Natural killer cell treated with Interleukin-12 subunit alpha and Interleukin-12 subunit beta and Interleukin-15 and Interleukin-18, amount 100 ng/mL, for 72 hours (primary cell): ENCODE results near the gene ZDHHC11B. TPM values are rescaled to one million over a fixed set of nuclear protein-coding genes. Genes with fewer than 3 reads are reported as not detected.
"Not testable (repeated sequence)": the region's sequence is repeated elsewhere in the genome, so short reads cannot be mapped to it uniquely, and the experiment has no call there.

Source experiments
- ATAC-seq, 2 donors: fragments of 150-1000 bp; cut with Tn5 transposase in 1 of 2; sonication (Bioruptor Pico), chemical (Tn5 transposase) in 1 of 2; 2 replicates each; pipeline ENCODE4 v1.10.0; 2021
- DNase-seq: peaks from one replicate; pipeline ENCODE4 v3.0.0; 2022; ENCODE audit warnings: low spot score
- H3K27ac Mint-ChIP-seq, 2 donors: 1 replicate in 1 of 2; 2 replicates in 1 of 2; pipeline ENCODE4 v1.8.0; 2022; ENCODE audit warnings: mixed read lengths in 2 of 2, mild to moderate bottlenecking in 1 of 2, moderate library complexity in 1 of 2
- H3K27me3 Mint-ChIP-seq, 2 donors: 1 replicate in 1 of 2; 2 replicates in 1 of 2; pipeline ENCODE4 v1.8.0; 2022; ENCODE audit warnings: mixed read lengths in 2 of 2
- H3K36me3 Mint-ChIP-seq: one replicate; pipeline ENCODE4 v1.8.0; 2022; ENCODE audit warnings: mixed read lengths
- H3K4me1 Mint-ChIP-seq, 2 donors: 1 replicate in 1 of 2; 2 replicates in 1 of 2; pipeline ENCODE4 v1.8.0; 2022; ENCODE audit warnings: low read depth in 2 of 2, mixed read lengths in 2 of 2, mild to moderate bottlenecking in 1 of 2
- H3K4me3 Mint-ChIP-seq: one replicate; pipeline ENCODE4 v1.8.0; 2022; ENCODE audit warnings: mixed read lengths
- H3K9me3 Mint-ChIP-seq: 2 replicates; pipeline ENCODE4 v1.8.0; 2022; ENCODE audit warnings: mixed read lengths
- total RNA-seq, 2 donors: library from RNA; stranded (reverse); gene quantifications; one replicate each; pipeline ENCODE4 v1.2.3, GENCODE V29; 2022

ZDHHC11B gene
- total RNA-seq, 2 donors from 2014 or later: 1.2 TPM; not detected in 1

DNA sequence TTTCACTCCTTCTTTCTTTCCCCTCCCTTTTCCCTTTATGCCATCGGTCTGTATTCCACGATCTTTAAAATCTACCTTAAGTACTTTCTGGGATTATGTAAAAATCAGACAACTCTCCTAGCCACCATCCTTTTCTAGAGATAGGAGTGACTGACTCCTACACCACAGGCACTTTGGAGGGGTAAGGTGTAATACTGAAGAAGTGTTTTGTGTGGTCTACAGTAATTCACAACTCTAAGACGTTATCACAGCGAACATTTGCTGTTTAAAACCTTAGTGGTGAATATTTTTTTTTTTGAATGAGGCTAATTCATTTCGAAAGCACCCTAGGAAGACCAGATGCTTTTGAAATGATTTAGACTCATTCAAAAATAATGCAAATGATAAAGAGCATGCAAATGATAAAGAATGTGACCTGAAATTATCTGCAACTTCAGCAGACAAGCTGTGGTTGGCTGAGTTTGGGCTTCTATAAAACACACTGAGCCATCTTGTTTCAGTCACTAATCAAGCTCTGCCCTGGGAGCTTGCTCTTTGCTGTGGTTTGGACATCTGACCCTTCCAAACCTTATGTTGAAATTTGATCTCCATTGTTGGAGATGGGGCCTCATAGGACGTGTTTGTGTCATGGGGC lies 14.1 kb upstream of the ZDHHC11B start:
- peaks cover 14% of the 10 kb centered on the region for H3K36me3 Mint-ChIP-seq
- not testable (repeated sequence) for H3K27ac Mint-ChIP-seq, DNase-seq, H3K9me3 Mint-ChIP-seq, H3K4me3 Mint-ChIP-seq, H3K4me1 Mint-ChIP-seq
- peaks cover 26 to 45% of the 10 kb centered on the region in 2 donors for H3K27me3 Mint-ChIP-seq
- peak in 1 of 2 donors; percentile 49 for ATAC-seq

DNA sequence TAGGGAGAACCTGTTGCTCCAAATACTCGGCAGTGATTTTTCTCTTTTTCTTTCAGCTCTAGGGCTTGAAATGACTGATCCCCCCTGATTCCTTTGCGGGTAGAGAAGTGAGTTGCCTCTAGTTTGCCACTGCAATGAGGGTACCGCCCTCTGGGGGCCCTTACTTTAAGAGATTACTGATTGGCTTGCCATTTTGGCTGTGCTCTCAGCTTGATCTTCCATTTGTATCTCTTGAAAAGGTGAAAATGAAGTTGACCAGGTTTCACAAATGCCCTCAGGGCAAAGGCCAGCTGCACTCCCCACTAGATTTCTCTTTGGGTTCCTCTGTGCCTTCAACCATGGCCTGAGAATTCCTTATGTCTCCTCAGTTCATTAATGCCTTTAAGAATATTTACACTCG lies 13.5 kb upstream of the ZDHHC11B start:
- not testable (repeated sequence) for ATAC-seq, H3K4me1 Mint-ChIP-seq, H3K27ac Mint-ChIP-seq, DNase-seq, H3K4me3 Mint-ChIP-seq, H3K9me3 Mint-ChIP-seq
- peaks cover 31 to 45% of the 10 kb centered on the region in 2 donors for H3K27me3 Mint-ChIP-seq
- H3K36me3 Mint-ChIP-seq: peaks cover 12% of the 10 kb centered on the region

GRCh38 chr5:795873-796272 lies 11.3 kb upstream of the ZDHHC11B start:
- not testable (repeated sequence) for H3K4me1 Mint-ChIP-seq, H3K4me3 Mint-ChIP-seq, H3K9me3 Mint-ChIP-seq, ATAC-seq, H3K36me3 Mint-ChIP-seq, H3K27ac Mint-ChIP-seq, DNase-seq
- H3K27me3 Mint-ChIP-seq: peaks cover 25 to 29% of the 10 kb centered on the region in 2 donors

GRCh38 chr5:794948-795347 lies 10.4 kb upstream of the ZDHHC11B start:
- H3K36me3 Mint-ChIP-seq, H3K4me1 Mint-ChIP-seq, DNase-seq, ATAC-seq, H3K27ac Mint-ChIP-seq, H3K4me3 Mint-ChIP-seq: not testable (repeated sequence)
- Mint-ChIP-seq H3K9me3 (peaks cover 11% of the 10 kb centered on the region), H3K27me3 (peaks cover 31 to 34% of the 10 kb centered on the region in 2 donors)

DNA sequence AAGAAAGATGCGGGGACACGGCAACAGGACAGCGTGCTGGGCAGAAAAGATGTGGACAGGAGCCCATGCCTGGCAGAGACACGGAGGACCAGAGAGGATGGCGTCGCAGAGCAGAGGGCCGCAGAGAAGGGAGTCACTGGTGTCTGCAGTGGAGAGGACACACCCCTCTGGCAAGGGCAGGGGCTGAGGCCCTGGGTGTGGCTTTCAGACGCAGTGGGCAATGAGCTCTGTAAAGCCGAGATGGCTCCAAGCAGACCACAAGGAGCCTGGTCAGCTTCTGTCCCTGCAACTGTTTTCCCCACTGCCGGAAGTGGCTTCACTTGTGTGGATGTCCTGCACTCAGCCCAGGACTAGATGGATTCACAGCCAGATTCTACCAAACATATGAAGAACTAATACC lies 4.2 kb upstream of the ZDHHC11B start:
- not testable (repeated sequence) for ATAC-seq, DNase-seq, H3K4me3 Mint-ChIP-seq, H3K4me1 Mint-ChIP-seq, H3K27ac Mint-ChIP-seq, H3K36me3 Mint-ChIP-seq
- peaks cover 13% of the 10 kb centered on the region for H3K9me3 Mint-ChIP-seq
- peaks cover 17 to 25% of the 10 kb centered on the region in 2 donors for H3K27me3 Mint-ChIP-seq

DNA sequence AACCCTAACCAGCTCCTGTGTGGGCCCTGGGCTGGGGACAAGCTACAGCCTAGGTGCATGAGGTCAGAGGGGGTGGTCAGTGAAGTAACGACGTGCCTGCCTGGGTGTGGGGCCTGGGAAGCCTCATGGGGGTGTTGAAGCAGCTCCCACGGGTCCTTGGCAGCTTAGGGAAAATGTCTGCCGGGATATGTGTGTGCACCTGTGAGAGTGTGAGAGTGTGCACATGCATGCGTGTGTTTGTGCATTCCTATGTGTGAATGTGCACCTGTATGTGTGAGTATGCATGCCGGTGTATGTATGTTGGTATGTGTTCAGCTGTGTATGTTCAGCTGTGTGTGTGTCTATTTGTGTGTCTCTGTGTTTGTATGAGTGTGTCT lies 3.3 kb upstream of the ZDHHC11B start:
- not testable (repeated sequence) for H3K4me1 Mint-ChIP-seq, H3K36me3 Mint-ChIP-seq, ATAC-seq, H3K9me3 Mint-ChIP-seq, DNase-seq, H3K4me3 Mint-ChIP-seq, H3K27ac Mint-ChIP-seq
- H3K27me3 Mint-ChIP-seq: peaks cover 10 to 21% of the 10 kb centered on the region in 2 donors

DNA sequence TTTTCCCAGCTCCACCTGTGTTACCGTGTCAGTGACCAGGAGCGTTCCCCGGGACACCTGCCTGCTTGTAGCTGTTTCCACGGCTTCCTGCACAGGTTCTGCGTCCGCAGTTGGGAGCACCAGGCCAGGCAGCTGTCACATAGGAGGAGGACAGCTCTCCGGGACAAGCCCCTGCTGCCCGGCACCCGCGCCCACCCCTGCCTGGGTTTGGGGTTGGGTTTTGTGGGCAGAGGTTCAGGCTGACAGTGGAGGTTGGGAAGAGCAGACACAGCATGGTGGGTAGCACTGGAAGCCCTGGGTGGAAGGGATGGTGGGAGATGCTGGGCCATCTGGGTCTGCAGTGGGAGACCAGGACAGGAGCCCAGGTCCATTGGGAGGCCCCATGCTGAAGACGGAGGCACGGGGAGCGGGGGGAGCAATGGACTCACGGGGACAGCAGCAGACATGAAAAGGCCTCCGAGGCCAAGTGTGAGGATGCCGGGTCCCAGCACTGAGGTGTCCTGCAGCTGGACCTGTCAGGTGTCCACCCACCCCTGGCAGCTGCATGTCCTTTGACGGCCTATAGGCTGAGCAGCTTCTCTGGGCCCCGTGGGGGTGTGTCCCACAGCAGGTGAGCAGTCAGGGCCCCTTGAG lies 2.8 kb upstream of the ZDHHC11B start:
- H3K4me3 Mint-ChIP-seq, H3K27ac Mint-ChIP-seq, H3K9me3 Mint-ChIP-seq, H3K36me3 Mint-ChIP-seq, H3K4me1 Mint-ChIP-seq, DNase-seq, ATAC-seq: not testable (repeated sequence)
- H3K27me3 Mint-ChIP-seq: peaks cover 10 to 21% of the 10 kb centered on the region in 2 donors

GRCh38 chr5:785181-785705 lies 714 bp upstream of the ZDHHC11B start:
- H3K27me3 Mint-ChIP-seq: peaks cover 6 to 12% of the 10 kb centered on the region in 2 donors
- not testable (repeated sequence) for H3K36me3 Mint-ChIP-seq, DNase-seq, H3K4me3 Mint-ChIP-seq, H3K9me3 Mint-ChIP-seq, H3K27ac Mint-ChIP-seq, H3K4me1 Mint-ChIP-seq
- ATAC-seq: peak in 1 of 2 donors; percentile 37

DNA sequence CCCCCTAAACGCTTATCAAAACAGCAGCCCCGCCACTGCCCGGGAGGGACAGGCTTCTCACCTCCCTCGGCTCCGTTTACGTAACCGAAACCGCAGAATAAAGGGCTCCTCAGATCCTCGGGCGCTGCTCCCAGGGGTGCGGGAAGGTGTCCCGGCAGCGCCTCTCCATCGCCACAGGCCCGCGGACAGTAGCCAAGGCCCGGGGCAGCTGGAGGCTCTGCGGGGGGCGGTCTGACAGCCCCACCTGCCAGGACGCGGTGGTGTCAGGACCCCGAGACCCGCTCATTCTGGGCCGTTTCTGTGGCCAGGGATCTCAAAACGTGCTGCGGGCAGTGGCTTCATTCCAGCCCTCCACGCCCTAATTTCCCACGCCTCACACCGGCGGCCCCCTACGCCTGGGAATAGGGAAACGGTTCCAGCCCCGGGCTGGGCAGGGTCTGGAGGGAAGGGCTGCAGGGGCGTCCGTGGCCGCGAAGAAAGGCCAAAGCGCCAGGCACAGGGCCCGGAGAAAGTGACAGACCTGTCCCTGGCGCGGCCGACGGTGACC lies 575 bp downstream of the ZDHHC11B start:
- H3K27me3 Mint-ChIP-seq, H3K36me3 Mint-ChIP-seq, H3K4me1 Mint-ChIP-seq, DNase-seq, H3K9me3 Mint-ChIP-seq, ATAC-seq, H3K27ac Mint-ChIP-seq: not testable (repeated sequence)
- peak overlapping the region; percentile 22 for H3K4me3 Mint-ChIP-seq

DNA sequence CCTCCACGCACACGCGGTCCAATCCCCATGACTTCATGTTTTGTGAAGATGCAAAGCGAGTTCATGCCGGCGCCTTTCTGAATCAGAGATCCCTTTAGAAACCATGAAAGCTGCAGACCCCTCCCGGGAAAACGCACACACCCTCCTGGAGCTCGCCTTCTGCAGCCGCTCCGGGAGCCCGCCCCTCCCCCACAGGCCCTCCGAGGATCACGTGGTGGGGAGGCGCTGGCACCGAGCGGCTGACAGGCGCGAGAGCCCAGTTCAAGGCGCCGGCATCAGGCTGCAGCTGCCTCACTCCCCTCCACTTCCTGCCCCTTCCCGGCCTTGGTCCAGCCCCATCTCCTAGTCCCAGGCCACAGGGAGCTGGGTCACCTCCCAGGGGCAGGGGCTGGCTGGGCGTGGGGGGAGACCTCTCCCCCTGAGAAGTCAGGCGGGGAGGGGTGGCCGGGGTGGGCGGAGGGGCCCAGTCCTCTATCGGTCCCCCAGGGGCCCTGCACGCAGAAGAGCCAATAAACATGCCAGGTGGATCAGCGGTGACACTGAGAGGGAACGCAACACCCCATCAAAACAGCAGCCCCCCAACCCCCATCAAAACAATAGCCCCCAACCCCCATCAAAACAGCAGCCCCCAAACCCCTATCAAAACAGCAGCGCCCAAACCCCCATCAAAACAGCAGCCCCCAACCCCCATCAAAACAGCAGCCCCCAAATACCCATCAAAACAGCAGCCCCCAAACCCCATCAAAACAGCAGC lies 1.3 kb downstream of the ZDHHC11B start:
- peak overlapping the region; percentile 22 for H3K4me3 Mint-ChIP-seq
- DNase-seq, H3K27me3 Mint-ChIP-seq, H3K27ac Mint-ChIP-seq, H3K9me3 Mint-ChIP-seq, H3K36me3 Mint-ChIP-seq, H3K4me1 Mint-ChIP-seq: not testable (repeated sequence)
- peak in 1 of 2 donors; percentile 28 for ATAC-seq

DNA sequence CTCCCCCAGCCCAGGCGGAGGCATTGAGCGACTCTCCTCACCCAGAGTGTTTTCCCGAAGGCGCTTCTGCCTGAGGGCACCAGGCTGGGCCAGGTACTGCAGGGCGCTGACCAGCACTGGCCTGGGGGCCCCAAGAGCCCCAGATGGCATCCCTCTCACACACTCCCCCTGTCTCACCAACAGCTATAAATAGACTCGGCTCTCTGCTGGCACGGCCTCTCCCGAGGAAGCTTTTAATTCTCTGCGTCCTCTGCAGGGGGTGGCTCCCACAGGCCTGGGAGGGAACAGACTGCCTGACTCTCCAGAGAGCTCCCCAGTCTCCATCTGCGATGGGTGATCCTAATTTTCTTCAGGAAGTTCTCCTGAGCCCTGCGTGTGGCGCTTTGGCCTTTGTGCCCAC lies 2.2 kb downstream of the ZDHHC11B start:
- not testable (repeated sequence) for ATAC-seq, H3K4me3 Mint-ChIP-seq, H3K4me1 Mint-ChIP-seq, H3K27ac Mint-ChIP-seq, H3K27me3 Mint-ChIP-seq, H3K36me3 Mint-ChIP-seq, DNase-seq, H3K9me3 Mint-ChIP-seq

DNA sequence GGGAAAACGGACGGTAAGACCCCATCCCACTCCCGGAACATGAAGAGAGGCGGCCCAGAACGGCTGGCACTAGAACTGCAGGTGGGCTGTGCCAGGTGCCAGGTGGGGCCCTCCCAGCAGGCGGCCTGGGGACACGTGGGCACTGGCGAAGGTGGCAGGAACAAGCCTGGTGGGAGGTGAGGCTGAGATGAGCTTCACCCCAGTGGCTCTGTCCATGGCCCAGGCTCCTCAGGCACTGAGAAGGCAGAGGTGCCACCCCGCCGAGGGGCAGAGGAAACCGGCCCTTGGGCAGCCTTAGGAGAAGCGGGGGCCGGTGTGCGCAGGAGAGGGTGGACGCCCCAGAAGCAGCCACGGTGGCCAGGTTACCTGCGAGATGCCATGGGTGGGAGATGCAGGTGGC lies 4.0 kb downstream of the ZDHHC11B start:
- H3K27me3 Mint-ChIP-seq, H3K9me3 Mint-ChIP-seq, H3K4me3 Mint-ChIP-seq, ATAC-seq, DNase-seq, H3K27ac Mint-ChIP-seq, H3K4me1 Mint-ChIP-seq, H3K36me3 Mint-ChIP-seq: not testable (repeated sequence)

- not testable (repeated sequence) for H3K27ac Mint-ChIP-seq, H3K9me3 Mint-ChIP-seq, ATAC-seq, H3K36me3 Mint-ChIP-seq, H3K27me3 Mint-ChIP-seq, DNase-seq, H3K4me3 Mint-ChIP-seq, H3K4me1 Mint-ChIP-seq
These were observed 5.6 kb downstream of the ZDHHC11B start for GRCh38 chr5:778967-779366.

GRCh38 chr5:778421-778820 lies 6.1 kb downstream of the ZDHHC11B start:
- not testable (repeated sequence) for H3K27ac Mint-ChIP-seq, ATAC-seq, H3K4me3 Mint-ChIP-seq, H3K4me1 Mint-ChIP-seq, DNase-seq, H3K36me3 Mint-ChIP-seq, H3K9me3 Mint-ChIP-seq, H3K27me3 Mint-ChIP-seq
